ENCODE data around the gene ICAM1.

The ICAM1 gene

GRCh38 chr19:10228393-10228792, 42.5 kb upstream of the ICAM1 start:
- ATAC-seq, result no peak
- TF ChIP-seq PATZ1 (CRISPR knock-in tag; IDR thresholded peaks at IDR 0.05; ENCODE audit: borderline replicate concordance) (no peak), ZNF8 (CRISPR knock-in tag; IDR thresholded peaks at IDR 0.05) (no peak), TOX (CRISPR knock-in tag; IDR thresholded peaks at IDR 0.05; ENCODE audit: borderline replicate concordance) (no peak), TCF4 (CRISPR knock-in tag; IDR thresholded peaks at IDR 0.05; ENCODE audit: borderline replicate concordance) (no peak), ARNTL (CRISPR knock-in tag; IDR thresholded peaks at IDR 0.05; ENCODE audit: borderline replicate concordance, low read depth) (no peak), PPARA (CRISPR knock-in tag; IDR thresholded peaks at IDR 0.05; ENCODE audit: borderline replicate concordance) (no peak), ESRRG (CRISPR knock-in tag; IDR thresholded peaks at IDR 0.05) (no peak), TSHZ2 (CRISPR knock-in tag; IDR thresholded peaks at IDR 0.05) (no peak), CREB5 (CRISPR knock-in tag; IDR thresholded peaks at IDR 0.05; ENCODE audit: low read depth) (no peak), ZC3H10 (CRISPR knock-in tag; IDR thresholded peaks at IDR 0.05) (no peak), CSDC2 (CRISPR knock-in tag; IDR thresholded peaks at IDR 0.05) (no peak), GLIS3 (CRISPR knock-in tag; IDR thresholded peaks at IDR 0.05) (no peak)
- TF ChIP-seq, protein P1, sequence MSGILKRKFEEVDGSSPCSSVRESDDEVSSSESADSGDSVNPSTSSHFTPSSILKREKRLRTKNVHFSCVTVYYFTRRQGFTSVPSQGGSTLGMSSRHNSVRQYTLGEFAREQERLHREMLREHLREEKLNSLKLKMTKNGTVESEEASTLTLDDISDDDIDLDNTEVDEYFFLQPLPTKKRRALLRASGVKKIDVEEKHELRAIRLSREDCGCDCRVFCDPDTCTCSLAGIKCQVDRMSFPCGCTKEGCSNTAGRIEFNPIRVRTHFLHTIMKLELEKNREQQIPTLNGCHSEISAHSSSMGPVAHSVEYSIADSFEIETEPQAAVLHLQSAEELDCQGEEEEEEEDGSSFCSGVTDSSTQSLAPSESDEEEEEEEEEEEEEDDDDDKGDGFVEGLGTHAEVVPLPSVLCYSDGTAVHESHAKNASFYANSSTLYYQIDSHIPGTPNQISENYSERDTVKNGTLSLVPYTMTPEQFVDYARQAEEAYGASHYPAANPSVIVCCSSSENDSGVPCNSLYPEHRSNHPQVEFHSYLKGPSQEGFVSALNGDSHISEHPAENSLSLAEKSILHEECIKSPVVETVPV (CRISPR knock-in tag; IDR thresholded peaks at IDR 0.05), result no peak

- no peak for TF ChIP-seq PATZ1 (CRISPR knock-in tag; IDR thresholded peaks at IDR 0.05; ENCODE audit: borderline replicate concordance)
- no peak for TF ChIP-seq CREB5 (CRISPR knock-in tag; IDR thresholded peaks at IDR 0.05; ENCODE audit: low read depth)
- TF ChIP-seq ESRRG (CRISPR knock-in tag; IDR thresholded peaks at IDR 0.05), result no peak
- TF ChIP-seq, protein P1 (CRISPR knock-in tag; IDR thresholded peaks at IDR 0.05), result no peak
- no peak for TF ChIP-seq TCF4 (CRISPR knock-in tag; IDR thresholded peaks at IDR 0.05; ENCODE audit: borderline replicate concordance)
- TF ChIP-seq ZNF565 (CRISPR knock-in tag; conservative IDR thresholded peaks at IDR 0.05; ENCODE audit: low read depth), result no peak
- no peak for TF ChIP-seq CSDC2 (CRISPR knock-in tag; IDR thresholded peaks at IDR 0.05)
- no peak for TF ChIP-seq ZNF70 (CRISPR knock-in tag; IDR thresholded peaks at IDR 0.05)
- TF ChIP-seq PPARA (CRISPR knock-in tag; IDR thresholded peaks at IDR 0.05; ENCODE audit: borderline replicate concordance), result no peak
- no peak for ATAC-seq
Measured at GRCh38 chr19:10228920-10229319, 42.0 kb upstream of the ICAM1 start.

Measured in SK-N-SH treated with all-trans-retinoic acid at 6 μM for 48 hours (cell line).